ENCODE results near the gene CHRDL2.

DNA sequence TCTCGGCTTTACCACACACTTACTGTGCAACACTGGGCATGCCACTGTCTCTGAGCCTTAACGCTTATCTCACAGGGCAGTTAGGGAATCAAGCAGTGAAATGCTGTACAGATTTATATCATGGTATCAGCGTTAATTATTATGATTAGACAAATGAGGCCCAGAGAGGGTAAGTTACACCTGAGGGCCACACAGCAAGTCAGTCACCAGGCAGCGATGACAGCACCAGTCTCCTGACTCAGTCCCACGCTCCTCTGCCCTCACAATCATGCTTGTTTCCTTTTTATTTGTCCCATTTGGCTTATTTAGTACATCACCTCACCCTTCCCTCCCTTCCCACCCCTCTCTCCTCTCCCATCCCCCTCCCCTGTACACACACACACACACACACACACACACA, 12.2 kb downstream of the CHRDL2 start:
- TF ChIP-seq RARB (CRISPR knock-in tag; IDR thresholded peaks at IDR 0.05) (no peak), BACH2 (CRISPR knock-in tag; IDR thresholded peaks at IDR 0.05; ENCODE audit: borderline replicate concordance) (no peak), ZFP30 (CRISPR knock-in tag; IDR thresholded peaks at IDR 0.05) (no peak), ARNTL (CRISPR knock-in tag; IDR thresholded peaks at IDR 0.05; ENCODE audit: borderline replicate concordance, low read depth) (no peak)
- TF ChIP-seq, protein P1, sequence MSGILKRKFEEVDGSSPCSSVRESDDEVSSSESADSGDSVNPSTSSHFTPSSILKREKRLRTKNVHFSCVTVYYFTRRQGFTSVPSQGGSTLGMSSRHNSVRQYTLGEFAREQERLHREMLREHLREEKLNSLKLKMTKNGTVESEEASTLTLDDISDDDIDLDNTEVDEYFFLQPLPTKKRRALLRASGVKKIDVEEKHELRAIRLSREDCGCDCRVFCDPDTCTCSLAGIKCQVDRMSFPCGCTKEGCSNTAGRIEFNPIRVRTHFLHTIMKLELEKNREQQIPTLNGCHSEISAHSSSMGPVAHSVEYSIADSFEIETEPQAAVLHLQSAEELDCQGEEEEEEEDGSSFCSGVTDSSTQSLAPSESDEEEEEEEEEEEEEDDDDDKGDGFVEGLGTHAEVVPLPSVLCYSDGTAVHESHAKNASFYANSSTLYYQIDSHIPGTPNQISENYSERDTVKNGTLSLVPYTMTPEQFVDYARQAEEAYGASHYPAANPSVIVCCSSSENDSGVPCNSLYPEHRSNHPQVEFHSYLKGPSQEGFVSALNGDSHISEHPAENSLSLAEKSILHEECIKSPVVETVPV (CRISPR knock-in tag; IDR thresholded peaks at IDR 0.05), result no peak

Data from SK-N-SH treated with all-trans-retinoic acid at 6 μM for 48 hours (cell line).